WTC11 (cell line): ENCODE results near the gene CTNNA3. TPM values are rescaled to one million over a fixed set of nuclear protein-coding genes. Genes with fewer than 3 reads are reported as not detected.

Source experiments
- ATAC-seq: fragments of 200-7000 bp; cut with Tn5 transposase; 2 replicates; pipeline ENCODE4 v1.10.0; 2021; ENCODE audit warnings: mild to moderate bottlenecking, moderate library complexity
- CTCF ChIA-PET: fragments of 300-600 bp; sonication (Branson Sonifier 250); formaldehyde crosslinking; loops from one replicate; lab custom pipeline; 2021; ENCODE audit warnings: antibody characterized with exemption; lab: Charles Lee
- POLR2A ChIA-PET: fragments of 350-600 bp; sonication (Branson Sonifier 250); formaldehyde crosslinking; loops from one replicate; lab custom pipeline; 2021; ENCODE audit warnings: antibody characterized with exemption; lab: Charles Lee
- DNase-seq: peaks from one replicate; pipeline ENCODE4 v3.0.0; 2021; ENCODE audit warnings: low spot score
- H3K27ac Mint-ChIP-seq: 2 replicates; pipeline ENCODE4 v1.8.0; 2021; ENCODE audit warnings: mixed read lengths
- H3K27me3 Mint-ChIP-seq: 2 replicates; pipeline ENCODE4 v1.8.0; 2021; ENCODE audit warnings: low read depth, mild to moderate bottlenecking, moderate library complexity, mixed read lengths
- H3K36me3 Mint-ChIP-seq: 2 replicates; pipeline ENCODE4 v1.8.0; 2021; ENCODE audit warnings: mixed read lengths
- H3K4me1 Mint-ChIP-seq: 2 replicates; pipeline ENCODE4 v1.8.0; 2022; ENCODE audit warnings: mixed read lengths
- H3K4me3 Mint-ChIP-seq: 2 replicates; pipeline ENCODE4 v1.8.0; 2021; ENCODE audit warnings: mild to moderate bottlenecking, moderate library complexity, mixed read lengths
- H3K9me3 Mint-ChIP-seq: 2 replicates; pipeline ENCODE4 v1.8.0; 2021; ENCODE audit warnings: mixed read lengths
- ATF6 ChIP-seq: sonication (generic); formaldehyde crosslinking; IDR thresholded peaks from 2 replicates; pipeline ENCODE4 v1.8.1; 2023; ENCODE audit warnings: mild to moderate bottlenecking, missing genetic modification reagents
- CDX4 ChIP-seq: fragments of 250-450 bp; sonication (Bioruptor Pico); IDR thresholded peaks from 2 replicates; pipeline ENCODE4 v1.9.0; 2021; ENCODE audit warnings: moderate library complexity, mild to moderate bottlenecking, inconsistent platforms, borderline replicate concordance
- CTCF ChIP-seq: fragments of 200-600 bp; IDR thresholded peaks from 2 replicates; pipeline ENCODE4 v1.8.0; 2022; ENCODE audit warnings: antibody characterized with exemption
- E2F1 ChIP-seq: sonication (generic); formaldehyde crosslinking; IDR thresholded peaks from 2 replicates; pipeline ENCODE4 v1.8.0; 2022; ENCODE audit warnings: mild to moderate bottlenecking, missing genetic modification reagents
- ELF4 ChIP-seq: sonication (generic); formaldehyde crosslinking; IDR thresholded peaks from 2 replicates; pipeline ENCODE4 v1.8.1; 2022; ENCODE audit warnings: low read depth, mild to moderate bottlenecking, moderate library complexity, missing genetic modification reagents
- ESRRA ChIP-seq: sonication (generic); formaldehyde crosslinking; IDR thresholded peaks from 2 replicates; pipeline ENCODE4 v1.8.1; 2022; ENCODE audit warnings: mild to moderate bottlenecking, missing genetic modification reagents, borderline replicate concordance
- HMGXB4 ChIP-seq: sonication (generic); formaldehyde crosslinking; IDR thresholded peaks from 2 replicates; pipeline ENCODE4 v1.8.1; 2023; ENCODE audit warnings: mild to moderate bottlenecking, moderate library complexity, missing genetic modification reagents
- JUN ChIP-seq: sonication (generic); formaldehyde crosslinking; IDR thresholded peaks from 2 replicates; pipeline ENCODE4 v1.8.0; 2023; ENCODE audit warnings: mild to moderate bottlenecking, missing genetic modification reagents
- NFE2L1 ChIP-seq: sonication (generic); formaldehyde crosslinking; IDR thresholded peaks from 2 replicates; pipeline ENCODE4 v1.8.1; 2023; ENCODE audit warnings: missing genetic modification reagents
- PRDM15 ChIP-seq: sonication (generic); formaldehyde crosslinking; IDR thresholded peaks from 2 replicates; pipeline ENCODE4 v1.8.0; 2022; ENCODE audit warnings: missing genetic modification reagents
- PREB ChIP-seq: sonication (generic); formaldehyde crosslinking; IDR thresholded peaks from 2 replicates; pipeline ENCODE4 v1.8.1; 2022; ENCODE audit warnings: mild to moderate bottlenecking, missing genetic modification reagents, moderate library complexity, borderline replicate concordance
- SMAD3 ChIP-seq: sonication (generic); formaldehyde crosslinking; IDR thresholded peaks from 2 replicates; pipeline ENCODE4 v1.8.0; 2022; ENCODE audit warnings: missing genetic modification reagents, mild to moderate bottlenecking, borderline replicate concordance
- ZMAT4 ChIP-seq: fragments of 250-450 bp; sonication (Bioruptor Pico); IDR thresholded peaks from 2 replicates; pipeline ENCODE4 v1.9.0; 2021; ENCODE audit warnings: mild to moderate bottlenecking
- ZNF317 ChIP-seq: sonication (generic); formaldehyde crosslinking; IDR thresholded peaks from 2 replicates; pipeline ENCODE4 v1.8.1; 2023; ENCODE audit warnings: low read depth, mild to moderate bottlenecking, moderate library complexity, missing genetic modification reagents, borderline replicate concordance
- ZNF396 ChIP-seq: fragments of 250-450 bp; sonication (Bioruptor Pico); IDR thresholded peaks from 2 replicates; pipeline ENCODE4 v1.8.0; 2021; ENCODE audit warnings: mild to moderate bottlenecking, moderate library complexity, borderline replicate concordance
- ZNF416 ChIP-seq: fragments of 250-450 bp; sonication (Bioruptor Pico); IDR thresholded peaks from 2 replicates; pipeline ENCODE4 v1.9.0; 2021; ENCODE audit warnings: mild to moderate bottlenecking, inconsistent platforms
- ZNF532 ChIP-seq: fragments of 250-450 bp; sonication (Bioruptor Pico); IDR thresholded peaks from 2 replicates; pipeline ENCODE4 v1.9.0; 2021; ENCODE audit warnings: mild to moderate bottlenecking, borderline replicate concordance
- total RNA-seq: library from RNA; stranded (reverse); gene quantifications from 3 replicates; pipeline ENCODE4 v1.2.3, GENCODE V29; 2021

Gene CTNNA3
- total RNA-seq, 1 experiment from 2014 or later, result 6.1 TPM

GRCh38 chr10:67659497-67659896 lies 36.5 kb downstream of the CTNNA3 start:
- DNase-seq (no peak), ATAC-seq (no peak)
- Mint-ChIP-seq H3K4me1 (peaks cover 8% of the 10 kb centered on the region), H3K36me3 (no peaks in the 10 kb centered on the region), H3K27ac (no peak overlapping the region), H3K27me3 (no peaks in the 10 kb centered on the region), H3K9me3 (no peaks in the 10 kb centered on the region)
- TF ChIP-seq ZNF532 (CRISPR knock-in tag), result no peak
- TF ChIP-seq ZNF317, result no peak
- no peak for TF ChIP-seq JUN (CRISPR knock-in tag)
- no peak for TF ChIP-seq SMAD3
- TF ChIP-seq ZNF396, result no peak
- no peak for TF ChIP-seq CDX4 (CRISPR knock-in tag)
- no peak for TF ChIP-seq HMGXB4 (CRISPR knock-in tag)
- no peak for TF ChIP-seq ESRRA
- TF ChIP-seq ELF4, result no peak
- TF ChIP-seq ZMAT4, result no peak
- TF ChIP-seq ZNF416 (CRISPR knock-in tag), result no peak
- TF ChIP-seq E2F1, result no peak
- TF ChIP-seq ATF6 (CRISPR knock-in tag), result no peak
- TF ChIP-seq PREB (CRISPR knock-in tag), result no peak
- TF ChIP-seq NFE2L1 (CRISPR knock-in tag), result no peak
- no peak for TF ChIP-seq CTCF
- no peak for TF ChIP-seq PRDM15
- TF ChIP-seq, all 79 proteins: peak for 0
- no peak overlapping the region for H3K4me3 Mint-ChIP-seq
- POLR2A ChIA-PET, result no interaction called here
- CTCF ChIA-PET, result interaction anchor here (0.8 kb wide), 1 partner anchor 129 kb away, joined by 3 read pairs; no protein-coding TSS in a partner anchor
